ENCODE results near the gene ZSCAN23.

GRCh38 chr6:28488916-28489365, 45.6 kb upstream of the ZSCAN23 start:
- TF ChIP-seq CTCF (IDR thresholded peaks at IDR 0.05) = no peak
- TF ChIP-seq POLR2A (IDR thresholded peaks at IDR 0.05) = no peak

Data from right lobe of liver (tissue), 4 donors.